ENCODE measurements around the gene ULK3. TPM values are rescaled to one million over a fixed set of nuclear protein-coding genes. Genes with fewer than 3 reads are reported as not detected.

ULK3 gene
- total RNA-seq, 1 donor from 2014 or later, result 52.1 TPM

- no peak overlapping the region for H3K4me3 Mint-ChIP-seq
- ChIA-PET POLR2A (interaction anchor here (2.5 kb wide), 1 partner anchor 30 kb away, joined by 6 read pairs; no protein-coding TSS in a partner anchor), CTCF (no interaction called here)
- TF ChIP-seq CTCF (IDR thresholded peaks at IDR 0.05), result no peak
- H3K4me1 Mint-ChIP-seq, result peaks cover 38% of the 10 kb centered on the region
- peaks cover 34% of the 10 kb centered on the region for H3K36me3 Mint-ChIP-seq (ENCODE audit: low read depth)
- ATAC-seq (ENCODE audit: low read depth) (no peak), DNase-seq (no peak)
- intact Hi-C loops (cut with micrococcal nuclease), result no loop called here
- H3K27me3 Mint-ChIP-seq, result no peaks in the 10 kb centered on the region
- H3K27ac Mint-ChIP-seq, result no peak overlapping the region
- no peaks in the 10 kb centered on the region for H3K9me3 Mint-ChIP-seq
Measured at GRCh38 chr15:74839526-74840395, 3.2 kb downstream of the ULK3 start.

- CTCF ChIA-PET, result interaction anchor here (0.7 to 1.2 kb wide), 4 partner anchors 58 to 205 kb away, joined by 3 read pairs; no protein-coding TSS in a partner anchor
- H3K36me3 Mint-ChIP-seq (ENCODE audit: low read depth), result peaks cover 31% of the 10 kb centered on the region
- POLR2A ChIA-PET, result no interaction called here
- ATAC-seq (ENCODE audit: low read depth), result no peak
- no peak for TF ChIP-seq CTCF (IDR thresholded peaks at IDR 0.05)
- DNase-seq, result no peak
- no peaks in the 10 kb centered on the region for H3K27me3 Mint-ChIP-seq
- H3K27ac Mint-ChIP-seq, result no peak overlapping the region
- intact Hi-C loops (cut with micrococcal nuclease), result no loop called here
- H3K4me3 Mint-ChIP-seq, result no peak overlapping the region
- H3K9me3 Mint-ChIP-seq, result no peaks in the 10 kb centered on the region
- H3K4me1 Mint-ChIP-seq, result peaks cover 30% of the 10 kb centered on the region
Measured at GRCh38 chr15:74838746-74839525, 4.0 kb downstream of the ULK3 start.

GRCh38 chr15:74838137-74838516, 4.8 kb downstream of the ULK3 start:
- no peak overlapping the region for H3K4me3 Mint-ChIP-seq
- POLR2A ChIA-PET, result no interaction called here
- H3K27ac Mint-ChIP-seq, result no peak overlapping the region
- DNase-seq, result no peak
- H3K4me1 Mint-ChIP-seq, result peaks cover 28% of the 10 kb centered on the region
- peaks cover 31% of the 10 kb centered on the region for H3K36me3 Mint-ChIP-seq (ENCODE audit: low read depth)
- no peak for ATAC-seq (ENCODE audit: low read depth)
- TF ChIP-seq CTCF (IDR thresholded peaks at IDR 0.05), result no peak
- CTCF ChIA-PET, result interaction anchor here (0.7 to 1.2 kb wide), 5 partner anchors 11 to 205 kb away, joined by 3 read pairs; no protein-coding TSS in a partner anchor
- H3K9me3 Mint-ChIP-seq, result no peaks in the 10 kb centered on the region
- intact Hi-C loops (cut with micrococcal nuclease), result no loop called here
- no peaks in the 10 kb centered on the region for H3K27me3 Mint-ChIP-seq

- H3K9me3 Mint-ChIP-seq, result no peaks in the 10 kb centered on the region
- CTCF ChIA-PET, result interaction anchor here (0.9 to 1.2 kb wide), 4 partner anchors 10 to 204 kb away, joined by 3 read pairs; no protein-coding TSS in a partner anchor
- H3K36me3 Mint-ChIP-seq (ENCODE audit: low read depth), result peaks cover 30% of the 10 kb centered on the region
- no peaks in the 10 kb centered on the region for H3K27me3 Mint-ChIP-seq
- TF ChIP-seq CTCF (IDR thresholded peaks at IDR 0.05), result no peak
- no peak overlapping the region for H3K27ac Mint-ChIP-seq
- intact Hi-C loops (cut with micrococcal nuclease), result no loop called here
- DNase-seq, result no peak
- H3K4me3 Mint-ChIP-seq, result no peak overlapping the region
- H3K4me1 Mint-ChIP-seq, result peaks cover 29% of the 10 kb centered on the region
- no peak for ATAC-seq (ENCODE audit: low read depth)
- POLR2A ChIA-PET, result interaction anchor here (0.6 to 1.2 kb wide), 2 partner anchors 57 to 377 kb away, joined by 3 to 4 read pairs; no protein-coding TSS in a partner anchor
Measured at GRCh38 chr15:74837482-74838136, 5.3 kb downstream of the ULK3 start.

All from activated B cell treated with CpG ODN at 0.5 μM for 24 hours (primary cell).